Measurements from ENCODE around the gene CENPX. TPM values are rescaled to one million over a fixed set of nuclear protein-coding genes. Genes with fewer than 3 reads are reported as not detected.

Gene CENPX
- total RNA-seq, 1 donor from 2014 or later = 40.2 TPM

DNA sequence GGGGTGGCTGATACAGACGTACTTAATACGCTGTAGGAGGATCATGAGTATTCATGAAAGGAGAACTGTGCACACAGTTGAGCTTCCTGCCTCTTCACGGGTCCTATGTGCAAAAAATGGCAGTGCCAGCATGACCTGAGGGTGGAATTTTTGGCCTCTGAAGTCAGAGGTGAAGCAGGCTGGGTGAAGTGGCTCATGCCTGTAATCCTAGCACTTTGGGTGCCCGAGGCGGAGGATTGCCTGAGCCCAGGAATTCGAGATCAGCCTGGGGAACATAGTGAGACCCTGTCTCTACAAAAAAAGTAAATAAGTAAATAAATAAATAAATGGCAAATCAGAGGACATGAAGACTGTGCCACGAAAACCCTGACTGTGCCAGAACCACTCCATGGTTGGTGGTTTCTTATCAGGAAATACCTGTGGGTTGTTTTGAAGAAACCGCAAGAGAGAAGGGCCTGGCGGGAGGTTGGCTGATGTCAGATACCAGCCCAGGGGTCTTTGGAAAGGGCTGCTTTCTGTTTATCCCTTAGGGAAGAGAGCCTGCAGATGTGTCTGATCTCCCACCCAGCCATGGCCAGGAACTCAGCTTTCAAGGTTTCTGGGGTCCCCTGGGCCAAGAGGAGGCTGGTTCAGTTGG is 41.9 kb downstream of the CENPX start:
- no peak overlapping the region for H3K4me3 ChIP-seq
- TF ChIP-seq, protein P1, sequence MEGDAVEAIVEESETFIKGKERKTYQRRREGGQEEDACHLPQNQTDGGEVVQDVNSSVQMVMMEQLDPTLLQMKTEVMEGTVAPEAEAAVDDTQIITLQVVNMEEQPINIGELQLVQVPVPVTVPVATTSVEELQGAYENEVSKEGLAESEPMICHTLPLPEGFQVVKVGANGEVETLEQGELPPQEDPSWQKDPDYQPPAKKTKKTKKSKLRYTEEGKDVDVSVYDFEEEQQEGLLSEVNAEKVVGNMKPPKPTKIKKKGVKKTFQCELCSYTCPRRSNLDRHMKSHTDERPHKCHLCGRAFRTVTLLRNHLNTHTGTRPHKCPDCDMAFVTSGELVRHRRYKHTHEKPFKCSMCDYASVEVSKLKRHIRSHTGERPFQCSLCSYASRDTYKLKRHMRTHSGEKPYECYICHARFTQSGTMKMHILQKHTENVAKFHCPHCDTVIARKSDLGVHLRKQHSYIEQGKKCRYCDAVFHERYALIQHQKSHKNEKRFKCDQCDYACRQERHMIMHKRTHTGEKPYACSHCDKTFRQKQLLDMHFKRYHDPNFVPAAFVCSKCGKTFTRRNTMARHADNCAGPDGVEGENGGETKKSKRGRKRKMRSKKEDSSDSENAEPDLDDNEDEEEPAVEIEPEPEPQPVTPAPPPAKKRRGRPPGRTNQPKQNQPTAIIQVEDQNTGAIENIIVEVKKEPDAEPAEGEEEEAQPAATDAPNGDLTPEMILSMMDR (IDR thresholded peaks at IDR 0.05) = no peak
- H3K36me3 ChIP-seq = peaks cover 17% of the 10 kb centered on the region
- H3K9me3 ChIP-seq = no peaks in the 10 kb centered on the region
- ATAC-seq = peak; percentile 9
- H3K27ac ChIP-seq = no peak overlapping the region
- intact Hi-C loops (cut with DNase I) = no loop called here
- H3K4me1 ChIP-seq = peaks cover 25% of the 10 kb centered on the region
- DNase-seq = no peak
- H3K27me3 ChIP-seq = no peaks in the 10 kb centered on the region

- no peak overlapping the region for H3K4me3 ChIP-seq
- TF ChIP-seq, protein P1 (IDR thresholded peaks at IDR 0.05) = no peak
- ATAC-seq = no peak
- no peaks in the 10 kb centered on the region for H3K27me3 ChIP-seq
- H3K9me3 ChIP-seq = no peaks in the 10 kb centered on the region
- no peak overlapping the region for H3K27ac ChIP-seq
- no peak for DNase-seq
- H3K36me3 ChIP-seq = peaks cover 10% of the 10 kb centered on the region
- intact Hi-C loops (cut with DNase I) = no loop called here
- H3K4me1 ChIP-seq = peaks cover 25% of the 10 kb centered on the region
Observed at GRCh38 chr17:81980122-81980521, 42.6 kb downstream of the CENPX start.

- DNase-seq = no peak
- H3K4me1 ChIP-seq = peaks cover 25% of the 10 kb centered on the region
- TF ChIP-seq, protein P1 (IDR thresholded peaks at IDR 0.05) = no peak
- H3K4me3 ChIP-seq = peak overlapping the region; percentile 87
- no peaks in the 10 kb centered on the region for H3K27me3 ChIP-seq
- no peak overlapping the region for H3K27ac ChIP-seq
- peaks cover under 1% of the 10 kb centered on the region for H3K9me3 ChIP-seq
- ATAC-seq = no peak
- H3K36me3 ChIP-seq = peaks cover 4% of the 10 kb centered on the region
- intact Hi-C loops (cut with DNase I) = no loop called here
Observed at GRCh38 chr17:81978524-81979298, 44.0 kb downstream of the CENPX start.

- Histone ChIP-seq H3K4me1 (peaks cover 25% of the 10 kb centered on the region), H3K9me3 (peaks cover 6% of the 10 kb centered on the region), H3K36me3 (no peaks in the 10 kb centered on the region), H3K27ac (peak within 1 kb of the TSS; percentile 92), H3K4me3 (peak within 1 kb of the TSS; percentile 87), H3K27me3 (no peaks in the 10 kb centered on the region)
- intact Hi-C loops (cut with DNase I) = no loop called here
- ATAC-seq = peak; percentile 96
- TF ChIP-seq, protein P1 (IDR thresholded peaks at IDR 0.05) = no peak
- DNase-seq = peak; percentile 96
Observed at GRCh38 chr17:81977211-81977808, 45.4 kb downstream of the CENPX start, which contains the start of gene ASPSCR1. Gene ASPSCR1 (plus strand): TSS chr17:81977629. CDS start chr17:81977647, 18 bp downstream.

DNA sequence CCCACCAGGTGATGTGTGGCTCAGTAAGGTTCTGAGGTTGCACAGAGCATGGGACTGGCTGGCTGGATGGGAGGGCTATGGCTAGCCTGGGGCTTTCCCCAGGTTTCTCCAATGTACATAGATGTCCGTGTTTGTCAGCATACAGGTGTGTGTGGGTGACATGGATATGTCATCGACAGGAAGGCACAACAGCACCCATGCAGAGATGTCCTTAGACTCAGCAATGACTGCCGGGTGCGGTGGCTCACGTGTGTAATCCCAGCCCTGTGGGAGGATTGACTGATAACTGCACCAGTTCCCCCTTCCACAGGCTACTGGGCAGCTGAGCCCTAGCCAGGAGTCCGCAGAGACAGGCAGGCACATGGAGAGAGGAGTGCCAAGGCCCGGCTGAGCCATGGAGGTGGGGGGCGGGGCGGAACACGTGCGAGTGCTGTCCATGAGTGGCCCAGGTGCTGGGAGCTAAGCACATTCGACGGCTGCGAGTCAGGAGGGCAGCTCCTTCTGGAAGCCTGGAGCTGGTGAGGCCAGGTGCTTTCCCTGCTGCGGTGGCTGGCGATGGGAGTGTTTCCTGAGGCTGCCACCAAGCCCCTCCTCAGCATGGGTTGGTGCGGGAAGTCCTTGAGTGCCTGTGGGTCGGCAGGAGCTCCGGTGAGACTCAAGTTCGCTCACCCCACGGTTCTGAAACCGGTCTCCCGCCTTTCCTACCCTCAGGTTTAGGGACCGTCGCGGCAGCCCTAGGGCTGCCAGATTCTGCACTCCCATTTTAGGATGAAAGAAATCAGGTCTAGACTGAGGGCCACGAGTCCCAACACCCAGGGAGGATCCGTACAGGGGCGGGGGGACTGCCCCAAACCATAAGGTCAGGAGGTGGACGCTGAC is 46.1 kb downstream of the CENPX start:
- intact Hi-C loops (cut with DNase I) = no loop called here
- ATAC-seq (peak; percentile 35), DNase-seq (peak; percentile 86)
- peak overlapping the region; percentile 87 for H3K4me3 ChIP-seq
- peaks cover 6% of the 10 kb centered on the region for H3K9me3 ChIP-seq
- no peaks in the 10 kb centered on the region for H3K27me3 ChIP-seq
- peak overlapping the region; percentile 92 for H3K27ac ChIP-seq
- TF ChIP-seq, protein P1 (IDR thresholded peaks at IDR 0.05) = no peak
- no peaks in the 10 kb centered on the region for H3K36me3 ChIP-seq
- H3K4me1 ChIP-seq = peaks cover 23% of the 10 kb centered on the region

Data from upper lobe of right lung (tissue), 1 donor.